KMS-11 (cell line): ENCODE data around the gene ACOT13.
"Not testable (repeated sequence)": the region's sequence is repeated elsewhere in the genome, so short reads cannot be mapped to it uniquely, and the experiment has no call there.

Source experiments
- H2AFZ ChIP-seq: fragments of 200-600 bp; sonication (generic); 2 replicates; pipeline ENCODE4 v1.6.1; 2016; ENCODE audit warnings: antibody characterized with exemption, mixed run types, low read depth
- H3K27ac ChIP-seq: fragments of 200-600 bp; sonication (generic); 2 replicates; pipeline ENCODE4 v1.6.1; 2016; ENCODE audit warnings: mild to moderate bottlenecking, mixed run types
- H3K27me3 ChIP-seq: fragments of 200-600 bp; sonication (generic); 2 replicates; pipeline ENCODE4 v1.6.1; 2017; ENCODE audit warnings: mild to moderate bottlenecking, low read depth, mixed run types, moderate library complexity; ENCODE audit not compliant: insufficient read depth
- H3K36me3 ChIP-seq: fragments of 200-600 bp; sonication (generic); 2 replicates; pipeline ENCODE4 v1.6.1; 2017; ENCODE audit warnings: mild to moderate bottlenecking, mixed run types; ENCODE audit not compliant: insufficient read depth
- H3K4me1 ChIP-seq: fragments of 200-600 bp; sonication (generic); 2 replicates; pipeline ENCODE4 v1.6.1; 2016; ENCODE audit warnings: mild to moderate bottlenecking, low read depth, mixed run types; ENCODE audit not compliant: poor library complexity, severe bottlenecking
- H3K4me2 ChIP-seq: fragments of 200-600 bp; sonication (generic); 2 replicates; pipeline ENCODE4 v1.7.0; 2016; ENCODE audit warnings: mild to moderate bottlenecking, mixed run types
- H3K4me3 ChIP-seq: fragments of 200-600 bp; sonication (generic); IDR thresholded peaks from 2 replicates; pipeline ENCODE4 v1.6.1; 2017; ENCODE audit warnings: low read depth, low read length, mixed read lengths; ENCODE audit not compliant: insufficient read depth
- H3K79me2 ChIP-seq: fragments of 200-600 bp; sonication (generic); 2 replicates; pipeline ENCODE4 v1.6.1; 2016; ENCODE audit warnings: low read depth, mixed run types; ENCODE audit not compliant: insufficient read depth
- H3K9ac ChIP-seq: fragments of 200-600 bp; sonication (generic); 2 replicates; pipeline ENCODE4 v1.6.1; 2016; ENCODE audit warnings: mild to moderate bottlenecking, mixed run types
- H4K20me1 ChIP-seq: fragments of 200-600 bp; sonication (generic); 2 replicates; pipeline ENCODE4 v1.6.1; 2016; ENCODE audit warnings: mild to moderate bottlenecking, mixed run types; ENCODE audit not compliant: insufficient read depth
- TF ChIP-seq, protein P1 (sequence below): fragments of 200-600 bp; sonication (generic); conservative IDR thresholded peaks from 2 replicates; pipeline ENCODE4 v1.6.1; 2017; ENCODE audit warnings: low read depth, mild to moderate bottlenecking, antibody characterized with exemption, low read length, moderate library complexity, mixed read lengths

Gene ACOT13

GRCh38 chr6:24709014-24709711, 42.3 kb downstream of the ACOT13 start:
- Histone ChIP-seq H3K4me1 (no peaks in the 10 kb centered on the region), H3K36me3 (peaks cover 34% of the 10 kb centered on the region), H3K9ac (no peak overlapping the region), H3K79me2 (peaks cover 33% of the 10 kb centered on the region; the same call in 1 of the 2 replicates), H3K4me3 (no peak overlapping the region), H4K20me1 (peaks cover 5% of the 10 kb centered on the region; the same call in 1 of the 2 replicates), H3K27me3 (no peaks in the 10 kb centered on the region), H3K4me2 (no peak overlapping the region), H3K27ac (no peak overlapping the region), H2AFZ (no peak overlapping the region)
- TF ChIP-seq, protein P1, sequence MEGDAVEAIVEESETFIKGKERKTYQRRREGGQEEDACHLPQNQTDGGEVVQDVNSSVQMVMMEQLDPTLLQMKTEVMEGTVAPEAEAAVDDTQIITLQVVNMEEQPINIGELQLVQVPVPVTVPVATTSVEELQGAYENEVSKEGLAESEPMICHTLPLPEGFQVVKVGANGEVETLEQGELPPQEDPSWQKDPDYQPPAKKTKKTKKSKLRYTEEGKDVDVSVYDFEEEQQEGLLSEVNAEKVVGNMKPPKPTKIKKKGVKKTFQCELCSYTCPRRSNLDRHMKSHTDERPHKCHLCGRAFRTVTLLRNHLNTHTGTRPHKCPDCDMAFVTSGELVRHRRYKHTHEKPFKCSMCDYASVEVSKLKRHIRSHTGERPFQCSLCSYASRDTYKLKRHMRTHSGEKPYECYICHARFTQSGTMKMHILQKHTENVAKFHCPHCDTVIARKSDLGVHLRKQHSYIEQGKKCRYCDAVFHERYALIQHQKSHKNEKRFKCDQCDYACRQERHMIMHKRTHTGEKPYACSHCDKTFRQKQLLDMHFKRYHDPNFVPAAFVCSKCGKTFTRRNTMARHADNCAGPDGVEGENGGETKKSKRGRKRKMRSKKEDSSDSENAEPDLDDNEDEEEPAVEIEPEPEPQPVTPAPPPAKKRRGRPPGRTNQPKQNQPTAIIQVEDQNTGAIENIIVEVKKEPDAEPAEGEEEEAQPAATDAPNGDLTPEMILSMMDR, result no peak

DNA sequence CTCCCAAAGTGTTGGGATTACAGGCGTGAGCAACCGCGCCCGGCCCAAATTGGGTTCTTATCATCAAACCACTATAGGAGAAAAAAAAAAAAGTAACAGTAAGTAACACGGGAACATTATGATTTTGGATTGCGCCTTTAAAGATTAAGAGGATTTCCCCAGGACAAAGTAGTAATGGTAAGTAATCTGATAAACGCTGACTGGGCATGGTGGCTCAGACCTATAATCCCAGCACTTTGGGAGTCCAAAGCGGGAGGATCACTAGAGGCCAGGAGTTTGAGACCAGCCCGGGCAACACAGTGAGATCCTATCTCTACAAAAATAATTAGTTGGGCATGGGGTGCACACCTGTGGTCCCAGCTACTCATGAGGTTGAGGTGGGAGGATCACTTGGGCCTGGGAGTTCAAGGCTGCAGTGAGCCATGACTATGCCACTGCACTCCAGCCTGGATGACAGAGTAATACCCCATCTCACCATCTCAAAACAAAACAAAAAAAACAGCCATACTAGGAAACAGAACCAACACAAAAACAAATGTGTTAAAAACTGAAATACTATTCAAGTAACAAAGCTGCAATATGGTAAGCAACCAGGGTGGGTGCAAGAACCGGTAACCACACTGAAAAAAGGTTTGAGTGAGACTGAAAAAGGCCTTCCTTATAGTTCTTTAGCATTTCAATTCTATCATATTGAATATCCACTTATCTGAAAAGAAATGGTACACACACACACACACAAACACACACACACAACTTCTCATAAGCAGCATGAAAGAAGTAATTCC, 43.8 kb downstream of the ACOT13 start:
- no peak overlapping the region for H3K4me3 ChIP-seq
- peaks cover 43% of the 10 kb centered on the region for H3K36me3 ChIP-seq
- H4K20me1 ChIP-seq, result peaks cover 5% of the 10 kb centered on the region; the same call in 1 of the 2 replicates
- no peaks in the 10 kb centered on the region for H3K4me1 ChIP-seq
- no peak overlapping the region for H3K4me2 ChIP-seq
- TF ChIP-seq, protein P1, result no peak
- H3K79me2 ChIP-seq, result peaks cover 46% of the 10 kb centered on the region
- H3K27ac ChIP-seq, result no peak overlapping the region
- H2AFZ ChIP-seq, result no peak overlapping the region
- H3K27me3 ChIP-seq, result no peaks in the 10 kb centered on the region
- no peak overlapping the region for H3K9ac ChIP-seq

DNA sequence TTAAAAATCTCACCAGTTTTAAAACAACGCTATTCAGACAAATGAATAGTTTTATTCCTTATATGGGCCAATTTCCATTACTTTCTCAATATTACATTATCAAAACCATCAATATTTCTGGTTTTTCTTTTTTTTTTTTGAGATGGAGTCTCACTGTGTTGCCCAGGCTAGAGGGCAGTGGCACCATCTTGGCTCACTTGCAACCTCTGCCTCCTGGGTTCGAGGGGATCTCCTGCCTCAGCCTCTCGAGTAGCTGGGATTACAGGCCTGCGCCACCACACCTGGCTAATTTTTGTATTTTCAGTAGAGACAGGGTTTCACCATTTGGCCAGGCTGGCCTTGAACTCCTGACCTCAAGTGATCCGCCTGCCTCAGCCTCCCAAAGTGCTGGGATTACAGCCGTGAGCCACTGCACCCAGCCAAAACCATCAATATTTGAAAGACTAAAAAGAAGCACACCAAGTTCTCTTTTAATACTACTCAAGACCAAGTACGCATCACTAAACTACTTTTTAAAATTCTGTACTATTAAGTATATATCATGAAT, 49.8 kb downstream of the ACOT13 start:
- peaks cover 24% of the 10 kb centered on the region for H4K20me1 ChIP-seq
- not testable (repeated sequence) for H3K4me3 ChIP-seq

DNA sequence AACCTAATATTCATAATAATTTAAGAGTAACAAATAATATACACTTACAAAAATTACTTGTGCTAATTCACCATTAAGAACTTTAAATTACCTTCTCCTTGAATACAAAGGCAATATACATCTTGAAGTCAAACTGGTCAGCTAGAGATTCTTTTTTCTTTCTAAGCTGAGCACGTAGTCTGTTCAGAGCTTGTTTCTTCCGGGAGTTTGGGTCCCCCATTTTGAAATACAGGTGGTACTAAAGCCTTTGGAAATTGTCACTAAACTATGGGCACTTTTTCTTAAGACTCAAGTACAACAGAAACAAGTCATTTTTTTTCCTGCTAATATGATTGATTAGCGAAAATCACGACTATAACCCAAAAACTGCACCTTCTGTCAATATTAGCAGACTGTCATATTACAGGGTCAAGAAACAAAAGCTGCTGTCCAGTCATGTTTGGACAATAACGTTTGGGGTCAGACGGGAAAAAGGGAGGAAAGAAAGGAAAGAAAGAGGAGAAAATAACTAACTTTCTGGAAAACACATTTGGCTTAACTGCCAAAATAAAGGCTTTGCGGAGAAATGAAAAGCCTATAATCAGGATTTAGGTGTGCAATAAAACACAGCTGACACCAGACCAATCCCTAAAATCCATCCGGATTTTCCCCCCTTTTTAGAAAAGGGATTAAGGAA, 51.7 kb downstream of the ACOT13 start:
- TF ChIP-seq, protein P1, result no peak
- Histone ChIP-seq H3K9ac (peak overlapping the region; percentile 98; the same call in 1 of the 2 replicates), H3K36me3 (peaks cover 26% of the 10 kb centered on the region), H3K27ac (peak overlapping the region; percentile 98; the same call in 1 of the 2 replicates), H3K27me3 (no peaks in the 10 kb centered on the region), H3K4me1 (peaks cover 33% of the 10 kb centered on the region), H3K4me2 (peak overlapping the region; percentile 81), H3K4me3 (no peak overlapping the region), H2AFZ (no peak overlapping the region), H4K20me1 (peaks cover 21% of the 10 kb centered on the region), H3K79me2 (peaks cover 68% of the 10 kb centered on the region)

More for the DNA sequence above, 49.8 kb downstream of the ACOT13 start:
- Histone ChIP-seq H3K36me3 (peaks cover 36% of the 10 kb centered on the region), H3K4me1 (peaks cover 27% of the 10 kb centered on the region), H3K4me2 (peak overlapping the region; percentile 81; the same call in 1 of the 2 replicates), H3K79me2 (peaks cover 87% of the 10 kb centered on the region)
- H3K27ac ChIP-seq, H2AFZ ChIP-seq, H3K27me3 ChIP-seq, H3K9ac ChIP-seq: not testable (repeated sequence)
